GM12878 (cell line): ENCODE measurements around the gene NUDT17. TPM values are rescaled to one million over a fixed set of nuclear protein-coding genes. Genes with fewer than 3 reads are reported as not detected.

Source experiments
- BCL11A ChIP-seq: IDR thresholded peaks from 2 replicates; pipeline ENCODE4 v1.6.1; 2011; ENCODE audit warnings: low read depth, low read length
- BRCA1 ChIP-seq: IDR thresholded peaks from 2 replicates; pipeline ENCODE4 v1.6.1; 2011; ENCODE audit warnings: low read depth, low read length, improper control_type of control experiment
- CBFB ChIP-seq: IDR thresholded peaks from 2 replicates; pipeline ENCODE4 v1.6.1; 2016; ENCODE audit warnings: antibody characterized with exemption, low read depth
- ESRRA ChIP-seq: IDR thresholded peaks from 2 replicates; pipeline ENCODE4 v1.6.1; 2012; ENCODE audit warnings: mild to moderate bottlenecking, low read length, improper control_type of control experiment
- FOS ChIP-seq: IDR thresholded peaks from 3 replicates; pipeline ENCODE4 v1.6.1; 2011; ENCODE audit warnings: borderline replicate concordance; ENCODE audit not compliant: insufficient read length; ENCODE audit errors: extremely low read depth
- HCFC1 ChIP-seq: fragments of 150-350 bp; IDR thresholded peaks from 2 replicates; pipeline ENCODE4 v1.6.1; 2014; ENCODE audit warnings: low read length
- IRF4 ChIP-seq: IDR thresholded peaks from 2 replicates; pipeline ENCODE4 v1.6.1; 2011; ENCODE audit warnings: low read depth, low read length
- MAX ChIP-seq: IDR thresholded peaks from 2 replicates; pipeline ENCODE4 v1.6.1; 2012; ENCODE audit warnings: low read depth, low read length, improper control_type of control experiment
- MEF2B ChIP-seq: fragments of 450-650 bp; IDR thresholded peaks from 2 replicates; pipeline ENCODE4 v1.6.1; 2018; ENCODE audit warnings: mild to moderate bottlenecking, moderate library complexity; ENCODE audit not compliant: partially characterized antibody, poor library complexity, severe bottlenecking
- NR2F1 ChIP-seq: fragments of 450-650 bp; conservative IDR thresholded peaks from 2 replicates; pipeline ENCODE4 v1.6.1; 2017; ENCODE audit warnings: mild to moderate bottlenecking
- POLR2AphosphoS2 ChIP-seq: IDR thresholded peaks from 2 replicates; pipeline ENCODE4 v1.6.1; 2011; ENCODE audit warnings: low read depth, mild to moderate bottlenecking, low read length, improper control_type of control experiment, moderate library complexity
- POU2F2 ChIP-seq: IDR thresholded peaks from 3 replicates; pipeline ENCODE4 v1.6.1; 2011; ENCODE audit warnings: low read depth, mild to moderate bottlenecking, low read length, borderline replicate concordance
- REST ChIP-seq: IDR thresholded peaks from 2 replicates; pipeline ENCODE4 v1.6.1; 2012; ENCODE audit warnings: mild to moderate bottlenecking, low read depth, low read length
- SMAD5 ChIP-seq: IDR thresholded peaks from 2 replicates; pipeline ENCODE4 v1.6.1; 2016; ENCODE audit warnings: antibody characterized with exemption, low read depth
- SMC3 ChIP-seq: IDR thresholded peaks from 2 replicates; pipeline ENCODE4 v1.6.1; 2011; ENCODE audit warnings: low read length, improper control_type of control experiment, borderline replicate concordance
- TCF12 ChIP-seq: IDR thresholded peaks from 2 replicates; pipeline ENCODE4 v1.6.1; 2011; ENCODE audit warnings: low read depth, mild to moderate bottlenecking, low read length
- ZBTB40 ChIP-seq: fragments of 450-650 bp; IDR thresholded peaks from 2 replicates; pipeline ENCODE4 v1.6.1; 2016; ENCODE audit warnings: mild to moderate bottlenecking, moderate library complexity, borderline replicate concordance
- ZNF217 ChIP-seq: fragments of 450-650 bp; IDR thresholded peaks from 2 replicates; pipeline ENCODE4 v1.6.1; 2017; ENCODE audit warnings: antibody characterized with exemption, mild to moderate bottlenecking
- polyA plus RNA-seq, 11 experiments: library from polyadenylated mRNA; depleted of rRNA in 4 of 11; unstranded in 6 of 11; stranded (reverse) in 5 of 11; fragments of >200 nt; fragmentation: Nextera tagmentation in 4 of 11; fragmentation: Illumina TruSeq in 1 of 11; extraction: Ambion mirVana in 4 of 11; extraction: Trizol in 1 of 11; gene quantifications; 1 replicate in 1 of 11; 2 replicates in 10 of 11; pipeline versions ENCODE4 v1.2.1 to v1.2.3, GENCODE V29; 2011 to 2016; ENCODE audit warnings: inconsistent platforms in 2 of 11, missing spikeins in 2 of 11, low read depth in 1 of 11
- total RNA-seq, 4 experiments: library from RNA; depleted of rRNA in 3 of 4; stranded (reverse); fragments of >200 nt in 3 of 4; fragmentation: Illumina TruSeq in 1 of 4; extraction: Trizol in 1 of 4; gene quantifications; 2 replicates each; pipeline versions ENCODE4 v1.2.1 to v1.2.3, GENCODE V29; 2013 to 2021

The NUDT17 gene
- total and polyA plus RNA-seq, 10 of the 15 experiments (the other 5 are each of a cell fraction or from before 2014, with no cell fraction given): 1.2 to 4.7 (median 4.0) TPM

- no peak for TF ChIP-seq ZBTB40
- peak; percentile 43; the same call in 2 of the 3 replicates for TF ChIP-seq POU2F2
- TF ChIP-seq SMC3: peak; percentile 74
- TF ChIP-seq TCF12: peak; percentile 67
- no peak for TF ChIP-seq ESRRA
- peak; percentile 11; the same call in 1 of the 2 replicates for TF ChIP-seq MAX
- TF ChIP-seq BRCA1: no peak
- TF ChIP-seq REST: no peak
- TF ChIP-seq POLR2AphosphoS2: 0 out of 2 replicates have a peak, but pooled peaks have one; percentile 52
- TF ChIP-seq MEF2B: peak; percentile 89
- no peak for TF ChIP-seq FOS
- no peak for TF ChIP-seq ZNF217
- TF ChIP-seq HCFC1: 0 out of 2 replicates have a peak, but pooled peaks have one; percentile 41
- TF ChIP-seq NR2F1: peak; percentile 48; the same call in 1 of the 2 replicates
- peak; percentile 4; the same call in 1 of the 2 replicates for TF ChIP-seq IRF4
- TF ChIP-seq SMAD5: no peak
- TF ChIP-seq BCL11A: no peak
- TF ChIP-seq CBFB: peak; percentile 72; the same call in 1 of the 2 replicates
Measured at GRCh38 chr1:145845514-145846161, at the start of gene NUDT17 (continued).
